HG03457 (cell line): ENCODE data around the gene GAREM1.
A peak's percentile ranks its signal among the peaks of the same experiment; 100 is the strongest.

ENCODE experiments used
- ATAC-seq: cut with Tn5 transposase; IDR thresholded peaks from one replicate; pipeline ENCODE4 v1.9.1; 2021; ENCODE audit warnings: moderate number of reproducible peaks; ENCODE audit not compliant: unreplicated experiment

The GAREM1 gene

GRCh38 chr18:32335228-32335627 lies 135.5 kb downstream of the GAREM1 start:
- no peak for ATAC-seq

- no peak for ATAC-seq
Measured at GRCh38 chr18:32333781-32334180, 136.9 kb downstream of the GAREM1 start.

- no peak for ATAC-seq
Measured at GRCh38 chr18:32332708-32333107, 138.0 kb downstream of the GAREM1 start.

DNA sequence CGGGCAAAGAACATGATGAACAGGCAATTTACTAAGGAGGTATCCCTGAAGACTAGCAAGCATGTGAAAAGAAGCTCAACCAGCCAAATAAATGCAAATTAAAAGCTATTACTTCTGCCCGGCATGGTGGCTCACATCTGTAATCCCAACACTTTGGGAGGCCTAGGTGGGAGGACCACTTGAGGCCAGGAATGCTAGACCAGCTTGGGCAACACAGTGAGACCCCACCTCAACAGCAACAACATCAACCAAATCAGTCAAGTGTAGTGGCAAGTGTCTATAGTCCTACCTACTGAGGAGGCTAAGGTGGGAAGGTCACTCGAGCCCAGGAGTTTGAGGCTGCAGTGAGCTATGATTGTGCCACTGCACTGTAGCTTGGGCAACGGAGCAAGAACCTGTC lies 141.7 kb downstream of the GAREM1 start:
- ATAC-seq = no peak

DNA sequence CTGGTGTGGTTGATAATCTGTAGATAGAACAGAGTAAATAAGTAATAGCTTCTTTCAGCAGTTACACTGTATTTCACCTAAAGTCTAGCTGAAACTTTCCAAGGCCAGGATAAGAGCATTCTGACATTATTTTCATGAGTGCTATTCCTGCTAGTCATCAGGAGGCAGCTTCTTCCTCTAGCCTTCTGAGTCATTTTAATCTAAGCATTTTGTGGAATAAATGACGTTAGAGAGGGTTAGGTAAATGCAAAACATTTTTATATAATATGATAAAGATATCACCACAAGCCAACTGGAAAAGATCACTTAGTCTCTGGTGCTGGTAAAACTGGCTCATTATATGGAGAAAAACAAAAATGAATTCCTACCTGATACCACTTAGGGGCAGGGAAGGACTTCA lies 142.3 kb downstream of the GAREM1 start:
- ATAC-seq = no peak

DNA sequence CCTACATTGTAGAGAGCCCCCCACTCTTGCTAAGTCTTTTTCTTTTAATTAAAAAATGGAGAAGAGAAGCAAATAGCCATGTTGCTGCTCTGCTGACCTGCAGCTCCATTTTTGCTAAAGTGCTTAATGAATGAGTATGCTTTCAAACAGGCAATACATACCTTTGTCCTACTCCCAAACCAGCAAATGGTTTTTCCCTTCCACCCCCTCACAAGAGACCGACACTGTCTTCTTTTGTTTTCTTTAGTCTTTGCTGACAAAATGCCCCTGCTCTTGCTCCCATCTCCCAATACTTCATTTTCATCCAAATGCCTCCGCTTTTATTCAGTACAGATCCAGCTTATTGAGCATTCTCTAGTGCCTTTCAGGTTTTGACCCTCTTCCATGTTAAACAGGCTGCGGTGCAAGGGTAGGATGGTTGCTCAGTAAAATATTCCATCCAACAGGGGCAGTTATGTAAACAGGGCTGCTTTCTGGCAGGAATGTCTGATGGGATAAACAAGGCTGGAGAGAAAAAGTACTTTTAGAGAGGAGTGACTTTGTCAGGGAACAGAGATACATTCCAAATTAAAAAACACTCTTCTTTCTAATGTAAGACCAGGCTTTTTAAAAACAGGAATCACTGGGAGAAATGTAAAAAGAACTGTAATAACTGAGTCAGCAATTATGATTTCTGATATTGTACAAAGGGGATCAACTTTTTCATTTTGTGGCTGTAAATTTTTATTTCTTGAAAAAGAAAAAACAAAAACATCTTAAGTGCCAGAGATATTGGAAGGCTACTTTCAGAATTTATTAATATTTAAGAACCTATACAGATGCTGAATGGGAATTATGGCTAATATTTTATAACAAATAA lies 144.0 kb downstream of the GAREM1 start:
- no peak for ATAC-seq

GRCh38 chr18:32324181-32324580 lies 146.5 kb downstream of the GAREM1 start:
- no peak for ATAC-seq

- no peak for ATAC-seq
Measured at GRCh38 chr18:32321826-32322225, 148.9 kb downstream of the GAREM1 start.

DNA sequence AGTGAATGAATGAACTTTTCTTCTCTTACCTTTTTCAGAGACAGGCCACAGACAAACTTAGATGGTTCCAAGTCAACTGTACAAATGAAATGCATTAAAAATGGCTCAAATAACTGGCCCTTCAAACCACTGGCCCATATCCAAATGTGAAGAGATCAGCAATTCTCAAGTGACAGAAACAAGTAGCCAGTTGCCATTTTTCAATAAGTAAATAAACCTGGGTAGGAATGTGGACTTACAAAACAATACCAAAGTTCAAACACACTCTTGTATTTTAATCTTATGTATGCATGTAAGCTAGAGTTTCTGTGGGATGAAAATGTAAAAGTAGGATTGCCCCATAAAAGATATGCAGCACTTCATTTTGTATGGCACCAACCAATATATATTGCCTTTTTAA lies 151.6 kb downstream of the GAREM1 start:
- ATAC-seq = no peak

- no peak for ATAC-seq
Measured at GRCh38 chr18:32318581-32318980, 152.1 kb downstream of the GAREM1 start.

DNA sequence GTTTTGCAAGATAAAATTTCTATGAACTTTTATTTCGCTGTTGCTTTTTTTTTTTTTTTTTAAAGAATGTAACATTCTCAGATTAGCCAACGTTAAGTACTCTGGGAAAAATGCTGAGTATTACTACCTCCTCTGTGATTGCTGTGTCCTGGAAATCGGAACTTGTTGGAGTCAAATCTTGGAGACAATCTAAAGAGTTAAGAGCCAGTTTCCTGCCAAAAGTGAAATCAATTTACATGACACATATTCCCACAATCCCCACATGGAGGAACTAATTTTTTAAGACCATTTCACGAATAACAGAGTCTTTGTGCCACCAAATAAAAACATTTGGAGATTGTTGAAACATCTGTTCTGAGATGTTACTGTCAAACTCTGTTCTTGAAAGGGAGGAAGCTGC lies 153.0 kb downstream of the GAREM1 start:
- no peak for ATAC-seq

- no peak for ATAC-seq
Measured at GRCh38 chr18:32315881-32316280, 154.8 kb downstream of the GAREM1 start.

DNA sequence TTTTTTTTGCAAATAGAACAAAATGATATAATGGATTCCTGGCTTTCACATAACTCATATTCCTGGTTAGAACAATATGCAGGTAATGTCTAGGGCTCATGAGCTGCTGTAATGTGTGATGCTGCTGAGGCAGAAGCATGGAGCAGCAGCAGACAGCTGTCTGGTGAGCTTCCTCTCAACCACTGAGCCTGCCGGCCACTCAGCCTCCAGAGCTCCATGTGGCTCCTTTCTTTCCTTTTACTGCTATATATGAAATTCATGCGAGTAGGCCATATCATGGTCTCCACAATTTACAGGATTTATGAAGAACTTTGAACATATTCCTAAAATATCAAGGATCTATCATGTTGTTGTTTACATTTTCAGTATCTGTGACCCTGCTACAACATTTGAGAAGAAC lies 159.9 kb downstream of the GAREM1 start:
- no peak for ATAC-seq

DNA sequence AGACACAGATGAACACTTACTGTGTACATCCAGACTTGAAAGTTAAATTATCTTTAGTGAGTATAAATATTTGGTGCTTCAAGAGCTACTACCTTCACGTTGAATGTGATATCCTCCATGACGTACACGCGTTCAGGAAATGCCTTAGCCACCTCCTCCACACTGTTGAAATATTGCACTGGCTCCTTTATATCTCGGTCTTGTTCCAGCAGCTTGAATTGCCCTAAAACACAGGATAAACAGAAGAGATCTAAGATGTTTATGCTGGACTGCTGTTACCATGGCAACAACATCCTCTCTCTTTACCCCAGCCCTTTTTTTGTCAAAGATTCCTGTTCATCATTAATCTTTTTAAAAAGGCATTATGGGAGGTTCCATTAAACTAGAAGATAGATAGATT lies 160.6 kb downstream of the GAREM1 start:
- ATAC-seq = no peak

- no peak for ATAC-seq
Measured at GRCh38 chr18:32308493-32309120, 162.1 kb downstream of the GAREM1 start.

GRCh38 chr18:32303400-32303799 lies 167.3 kb downstream of the GAREM1 start:
- no peak for ATAC-seq

GRCh38 chr18:32302806-32303205 lies 167.9 kb downstream of the GAREM1 start:
- ATAC-seq = no peak

DNA sequence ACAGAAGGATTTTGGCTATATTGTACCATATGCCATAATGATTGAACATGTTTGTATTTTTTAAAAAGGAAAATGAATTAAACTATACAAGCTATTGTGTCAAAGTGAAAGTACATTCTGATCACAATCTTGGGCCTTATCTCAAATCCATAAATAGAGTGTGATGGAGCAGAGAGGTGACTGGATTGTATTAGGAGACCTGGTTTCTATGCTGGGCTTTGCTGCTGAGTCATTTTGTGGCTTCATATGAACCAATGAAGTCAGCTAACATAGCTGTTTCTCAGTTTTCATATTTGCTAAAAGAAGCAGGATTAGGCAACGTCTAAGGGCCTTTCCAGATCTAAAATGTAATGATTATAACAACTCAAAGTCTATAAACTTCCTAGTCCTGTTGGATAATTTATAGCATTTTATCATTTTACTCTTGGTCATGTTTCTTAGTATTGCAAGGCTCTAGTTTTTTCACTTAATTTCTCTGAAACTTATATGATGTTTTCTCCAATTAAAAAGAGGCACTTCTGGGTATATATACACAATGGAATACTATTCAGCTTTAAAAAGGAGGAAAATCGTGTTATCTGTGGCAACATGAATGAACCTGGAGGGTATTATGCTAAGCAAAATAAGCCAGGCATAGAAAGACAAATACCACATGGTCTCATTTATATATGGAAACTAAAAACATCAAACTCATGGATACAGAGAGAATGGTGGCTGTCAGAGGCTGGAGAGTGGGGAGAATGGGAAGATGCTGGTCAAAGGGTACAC lies 168.5 kb downstream of the GAREM1 start:
- ATAC-seq = peak; percentile 82

DNA sequence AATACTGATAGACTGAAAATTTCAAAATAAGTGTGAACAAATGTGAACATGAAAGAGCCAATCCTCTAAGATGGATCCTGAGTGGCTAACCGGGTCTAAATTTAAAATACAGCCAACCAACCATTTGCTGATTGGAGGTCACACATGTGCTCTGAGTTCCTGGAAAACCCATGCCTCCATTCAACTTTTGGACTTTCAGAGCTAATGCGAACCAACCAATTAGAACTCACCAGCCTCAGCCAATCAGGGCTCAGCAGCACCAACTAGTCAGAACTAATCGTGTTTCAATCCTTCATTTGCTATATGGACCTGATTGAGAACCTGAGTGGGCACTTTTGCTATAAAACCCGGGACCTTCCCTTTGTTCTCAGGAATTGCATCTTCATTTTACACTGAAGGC lies 169.3 kb downstream of the GAREM1 start:
- ATAC-seq = no peak

DNA sequence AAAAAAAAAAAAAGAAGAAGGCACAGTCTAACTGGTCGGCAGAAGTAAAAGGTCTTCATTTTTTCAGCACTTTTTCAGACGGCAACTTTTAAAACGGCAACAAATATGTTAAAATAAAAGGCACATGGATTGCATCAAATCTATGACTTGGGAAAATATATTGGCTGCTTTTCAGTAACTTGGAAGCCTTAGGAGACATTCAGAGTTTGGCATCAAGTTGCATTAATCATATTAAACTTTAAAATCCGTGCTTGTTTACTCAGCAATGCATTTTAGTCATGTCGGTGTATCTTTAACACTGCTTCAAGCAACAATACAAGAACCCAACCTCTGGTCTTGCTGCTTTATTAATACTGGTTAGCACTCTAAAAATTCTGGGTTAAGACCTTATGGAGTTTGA lies 169.8 kb downstream of the GAREM1 start:
- ATAC-seq = no peak

GRCh38 chr18:32299484-32299883 lies 171.2 kb downstream of the GAREM1 start:
- ATAC-seq = no peak

DNA sequence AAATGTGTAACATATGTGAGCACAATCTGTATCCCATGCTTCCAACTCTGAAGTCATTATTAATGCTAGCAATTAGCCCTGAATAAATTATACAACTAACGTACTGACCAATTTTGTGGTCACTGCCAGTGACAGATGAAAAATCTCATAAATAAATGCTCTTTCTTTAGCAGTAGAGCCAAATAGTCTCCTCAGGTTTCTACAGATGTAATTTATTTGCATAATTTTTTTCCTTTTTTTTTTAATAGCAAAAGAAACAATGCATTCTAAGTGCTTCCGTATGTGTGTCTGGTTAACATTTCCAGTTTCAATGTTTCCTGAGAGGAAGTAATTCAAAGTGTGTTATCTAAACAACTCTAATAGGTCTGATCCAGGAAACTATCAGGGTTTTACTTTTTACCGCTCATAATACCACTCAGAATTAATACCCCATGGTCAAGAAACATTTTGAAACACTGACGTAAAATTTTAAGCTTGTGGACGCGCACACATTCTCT lies 172.5 kb downstream of the GAREM1 start:
- ATAC-seq = no peak
